Lower leg skin (tissue), 4 donors: ENCODE measurements around the gene KXD1. TPM values are rescaled to one million over a fixed set of nuclear protein-coding genes. Genes with fewer than 3 reads are reported as not detected.

ENCODE experiments used
- DNase-seq, 2 donors: peaks; one replicate each; pipeline ENCODE4 v3.0.0-alpha.2; 2019; ENCODE audit warnings: low spot score in 2 of 2
- H3K4me3 ChIP-seq: fragments of 200-600 bp; sonication (generic); 2 replicates; pipeline ENCODE4 v1.5.1; 2017; ENCODE audit warnings: mild to moderate bottlenecking, low read depth; ENCODE audit not compliant: poor library complexity, severe bottlenecking
- CTCF ChIP-seq, 3 donors: fragments of 450-650 bp; IDR thresholded peaks; one replicate each; pipeline ENCODE4 v1.5.1; 2016; ENCODE audit warnings: antibody characterized with exemption in 3 of 3, mild to moderate bottlenecking in 3 of 3, moderate library complexity in 2 of 3
- POLR2A ChIP-seq, 2 donors: fragments of 450-650 bp; IDR thresholded peaks; one replicate each; pipeline ENCODE4 v1.6.1; 2016 to 2017; ENCODE audit warnings: antibody characterized with exemption in 2 of 2, mild to moderate bottlenecking in 1 of 2, moderate library complexity in 1 of 2
- WGBS, 2 donors: methylation state at CpG; one replicate each; pipeline ENCODE4 v1.1.5; 2018; 5-methylcytosine and 5-hydroxymethylcytosine counted together
- intact Hi-C: fragments of 100-400 bp; cut with DNase I; formaldehyde crosslinking; loops from one replicate; pipeline ENCODE4 v1.15.0; 2023; ENCODE audit warnings: low total_unique reads
- total RNA-seq, 4 donors: library from RNA; depleted of rRNA; stranded (reverse); fragments of >200 nt; gene quantifications; one replicate each; pipeline ENCODE4 v1.1.0, GENCODE V29; 2016

Gene KXD1
- total RNA-seq, 4 donors from 2014 or later, result 61.9 to 98.5 (median 89.7) TPM

GRCh38 chr19:18541258-18541991 lies 16.2 kb upstream of the KXD1 start:
- intact Hi-C loops, result no loop called here
- DNase-seq, result no peak
- H3K4me3 ChIP-seq, result no peak overlapping the region
- 83 to 86% methylated on average over 21 of the region's 21 CpGs for WGBS, 2 donors
- TF ChIP-seq CTCF (IDR thresholded peaks at IDR 0.05) (no peak), POLR2A (IDR thresholded peaks at IDR 0.05) (no peak)

DNA sequence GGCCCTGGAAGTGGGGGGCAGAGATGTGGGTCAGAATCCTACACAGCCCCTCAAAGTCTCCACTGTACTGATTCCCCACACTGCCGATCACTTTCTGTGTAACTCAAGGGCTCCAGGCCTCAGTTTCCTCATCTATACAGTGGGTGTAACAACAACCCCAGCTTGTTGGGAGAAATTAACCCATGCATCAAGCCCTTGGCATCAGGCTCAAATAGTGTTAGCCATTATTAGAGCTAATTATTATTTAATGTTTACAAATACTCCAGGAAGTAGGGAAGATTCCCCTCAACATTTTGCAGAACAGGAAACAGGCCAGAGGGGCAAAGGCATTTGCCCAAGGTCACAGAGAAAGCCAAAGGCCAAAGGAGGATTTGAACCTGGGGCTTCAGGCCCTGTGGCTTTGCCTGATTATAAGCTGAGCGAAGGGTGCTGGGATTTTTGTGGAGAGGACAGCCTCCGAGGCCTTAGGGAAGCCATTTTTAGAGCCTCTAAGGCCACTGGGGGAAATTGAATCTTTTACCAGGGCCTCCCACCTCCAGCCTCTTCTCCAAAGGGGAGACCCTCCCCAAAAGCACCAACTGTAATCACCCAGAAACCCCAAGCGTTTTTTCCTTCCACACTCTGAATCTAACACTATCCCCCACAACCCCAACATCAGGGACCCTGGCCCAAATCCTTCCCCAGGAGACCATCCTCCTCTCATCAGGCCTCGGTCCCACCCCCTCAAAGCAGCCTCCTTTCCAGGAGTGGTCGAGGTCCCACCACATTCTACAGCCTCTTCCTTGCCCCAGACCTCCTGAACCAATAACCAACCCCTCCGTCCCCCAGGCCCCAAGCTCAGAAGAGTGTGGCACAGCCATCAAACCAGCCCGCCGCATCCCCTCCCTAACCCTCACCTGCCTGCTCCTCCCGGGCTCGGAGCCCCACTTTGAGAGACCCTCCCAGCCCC lies 15.4 kb upstream of the KXD1 start:
- WGBS, 2 donors, result 15 to 19% methylated on average over 11 of the region's 11 CpGs
- TF ChIP-seq POLR2A (IDR thresholded peaks at IDR 0.05) (no peak), CTCF (IDR thresholded peaks at IDR 0.05) (no peak)
- peak overlapping the region; percentile 61 for H3K4me3 ChIP-seq
- DNase-seq, result no peak
- intact Hi-C loops, result no loop called here

DNA sequence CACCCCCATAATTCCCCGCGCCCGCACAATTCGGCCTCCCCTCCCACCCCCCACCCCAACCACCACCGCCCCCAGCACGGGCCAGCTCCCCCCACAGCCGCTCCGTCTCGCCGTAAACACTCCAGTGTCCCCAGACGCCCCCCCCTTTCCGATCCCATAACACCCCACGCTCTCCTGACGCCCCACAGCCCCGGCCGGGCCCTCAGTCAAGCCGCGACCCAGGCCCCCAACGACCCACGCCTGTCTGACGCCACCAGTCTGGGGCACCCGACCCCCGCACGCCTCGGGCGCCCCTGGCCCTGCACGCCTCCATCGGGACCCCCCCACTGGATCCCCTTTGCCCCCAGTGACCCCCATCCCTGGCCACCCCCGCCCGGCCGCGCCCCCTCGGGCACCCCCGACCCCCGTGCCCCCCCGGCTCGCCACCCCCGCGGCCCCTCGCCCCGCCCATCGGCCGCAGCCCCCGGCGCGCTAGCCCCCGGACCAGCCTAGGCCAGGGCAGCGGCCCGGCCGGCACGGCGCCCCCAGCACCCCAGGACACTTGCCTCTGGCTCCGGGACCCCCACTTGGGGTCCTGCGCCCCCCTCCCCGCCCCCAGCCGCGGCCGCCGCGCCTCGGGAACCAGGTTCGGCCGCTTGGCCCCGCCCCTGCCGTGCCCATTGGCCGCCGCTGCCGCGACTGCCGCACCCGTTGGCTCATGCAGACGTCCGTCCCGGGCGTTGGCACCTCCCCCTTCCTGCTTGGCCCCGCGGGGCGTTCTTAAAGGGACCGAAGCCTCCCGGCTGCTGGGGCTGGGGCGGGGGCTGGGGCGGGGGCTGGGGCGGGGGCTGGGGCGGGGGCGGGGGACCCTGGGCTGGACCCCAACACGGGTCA lies 14.5 kb upstream of the KXD1 start, which contains the start of gene FKBP8:
FKBP8 (minus strand) TSS at position 633 of the 873 bp plus-strand sequence. CDS start 1,603 bp downstream, outside the sequence.
- peak within 1 kb of the TSS; percentile 61 for H3K4me3 ChIP-seq
- intact Hi-C loops, result no loop called here
- peak; percentile 92 to 99 for DNase-seq
- WGBS, 2 donors, result 0 to 3% methylated on average over 10 to 19 of the region's 86 CpGs
- no peak for TF ChIP-seq CTCF (IDR thresholded peaks at IDR 0.05)
- no peak for TF ChIP-seq POLR2A (IDR thresholded peaks at IDR 0.05)

GRCh38 chr19:18543814-18544475 lies 13.7 kb upstream of the KXD1 start:
- 6 to 8% methylated on average over 10 to 11 of the region's 12 CpGs for WGBS, 2 donors
- intact Hi-C loops, result no loop called here
- peak; percentile 41 to 89 for DNase-seq
- TF ChIP-seq POLR2A (IDR thresholded peaks at IDR 0.05) (no peak), CTCF (IDR thresholded peaks at IDR 0.05) (no peak)
- no peak overlapping the region for H3K4me3 ChIP-seq

DNA sequence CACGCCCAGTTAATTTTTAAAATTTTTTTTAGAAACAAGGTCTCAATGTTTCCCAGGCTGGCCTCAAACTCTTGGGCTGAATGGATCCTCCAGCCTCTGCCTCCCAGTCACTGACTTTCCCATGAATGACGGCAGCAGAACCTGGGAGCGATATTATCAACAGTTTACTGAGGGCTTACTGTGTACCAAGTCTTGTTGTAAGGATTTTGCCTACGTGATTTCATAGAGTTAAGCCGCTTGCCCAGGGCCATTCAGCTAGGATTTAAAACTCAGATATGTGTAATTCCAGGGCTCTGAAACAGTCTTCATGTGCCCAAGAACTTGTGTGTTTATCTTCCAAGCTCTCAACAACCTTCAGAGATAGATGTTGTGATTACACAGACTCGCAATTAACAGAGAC lies 6.0 kb upstream of the KXD1 start:
- no peak overlapping the region for H3K4me3 ChIP-seq
- WGBS, 2 donors, result 66 to 73% methylated on average over 6 of the region's 6 CpGs
- no peak for DNase-seq
- TF ChIP-seq CTCF (IDR thresholded peaks at IDR 0.05) (no peak), POLR2A (IDR thresholded peaks at IDR 0.05) (no peak)
- intact Hi-C loops, result no loop called here
